SK-MEL-5 (cell line): ENCODE data around the gene NAPEPLD. TPM values are rescaled to one million over a fixed set of nuclear protein-coding genes. Genes with fewer than 3 reads are reported as not detected.
"Not testable (repeated sequence)": the region's sequence is repeated elsewhere in the genome, so short reads cannot be mapped to it uniquely, and the experiment has no call there.

ENCODE experiments used
- DNase-seq: peaks from one replicate; pipeline ENCODE4 v3.0.0-alpha.2; 2016; ENCODE audit warnings: low read depth, low spot score
- in situ Hi-C: cut with HindIII; loops from 2 replicates; pipeline ENCODE4 v1.10.0; 2016; ENCODE audit warnings: low sequenced_read_pairs, high pct_unique_total_duplicates, low pct_unique_long_range_greater_than_20kb
- total RNA-seq: library from RNA; depleted of rRNA; stranded (reverse); fragments of >200 nt; shearing (Covaris generic); gene quantifications from 2 replicates; pipeline ENCODE4 v1.2.3, GENCODE V29; 2014

The NAPEPLD gene
- total RNA-seq, 1 experiment from 2014 or later: 33.8 TPM

GRCh38 chr7:103150192-103150591 lies 1.3 kb upstream of the NAPEPLD start:
- no peak for DNase-seq
- in situ Hi-C loops: no loop called here

- DNase-seq: no peak
- in situ Hi-C loops: no loop called here
Measured at GRCh38 chr7:103149808-103150180, 895 bp upstream of the NAPEPLD start.

GRCh38 chr7:103148131-103148993 lies 537 bp downstream of the NAPEPLD start:
- DNase-seq: peak; percentile 38

GRCh38 chr7:103144754-103145153 lies 4.1 kb downstream of the NAPEPLD start:
- in situ Hi-C loops: not testable (repeated sequence)

More at GRCh38 chr7:103148131-103148993, 537 bp downstream of the NAPEPLD start:
- in situ Hi-C loops: no loop called here

GRCh38 chr7:103143868-103144267 lies 5.0 kb downstream of the NAPEPLD start:
- no peak for DNase-seq
- in situ Hi-C loops: no loop called here

More at GRCh38 chr7:103144754-103145153, 4.1 kb downstream of the NAPEPLD start:
- not testable (repeated sequence) for DNase-seq

GRCh38 chr7:103142494-103142893 lies 6.4 kb downstream of the NAPEPLD start:
- in situ Hi-C loops: no loop called here
- DNase-seq: no peak

- no peak for DNase-seq
- in situ Hi-C loops: no loop called here
Measured at GRCh38 chr7:103141753-103142404, 7.0 kb downstream of the NAPEPLD start.

- DNase-seq: no peak
- in situ Hi-C loops: no loop called here
Measured at GRCh38 chr7:103140685-103141084, 8.2 kb downstream of the NAPEPLD start.

GRCh38 chr7:103140061-103140460 lies 8.8 kb downstream of the NAPEPLD start:
- no peak for DNase-seq
- in situ Hi-C loops: no loop called here

- DNase-seq: peak; percentile 95
- in situ Hi-C loops: no loop called here
Measured at GRCh38 chr7:103134836-103135554, 13.9 kb downstream of the NAPEPLD start.

- DNase-seq: no peak
- in situ Hi-C loops: no loop called here
Measured at GRCh38 chr7:103132995-103133688, 15.8 kb downstream of the NAPEPLD start.

- no peak for DNase-seq
- in situ Hi-C loops: no loop called here
Measured at GRCh38 chr7:103130901-103131624, 17.8 kb downstream of the NAPEPLD start.

GRCh38 chr7:103129702-103130549 lies 19.0 kb downstream of the NAPEPLD start:
- DNase-seq: no peak
- in situ Hi-C loops: no loop called here

GRCh38 chr7:103127006-103127405 lies 21.9 kb downstream of the NAPEPLD start:
- in situ Hi-C loops: no loop called here
- DNase-seq: peak; percentile 96

- DNase-seq: no peak
- in situ Hi-C loops: no loop called here
Measured at GRCh38 chr7:103124429-103124979, 24.4 kb downstream of the NAPEPLD start.

- no peak for DNase-seq
- in situ Hi-C loops: no loop called here
Measured at GRCh38 chr7:103123529-103123928, 25.4 kb downstream of the NAPEPLD start.
